COLO829 (cell line): Measurements from ENCODE around the gene ZNF778.

Source experiments
- DNase-seq: peaks from one replicate; pipeline ENCODE4 v3.0.0; 2012; ENCODE audit warnings: low spot score

ZNF778 gene

DNA sequence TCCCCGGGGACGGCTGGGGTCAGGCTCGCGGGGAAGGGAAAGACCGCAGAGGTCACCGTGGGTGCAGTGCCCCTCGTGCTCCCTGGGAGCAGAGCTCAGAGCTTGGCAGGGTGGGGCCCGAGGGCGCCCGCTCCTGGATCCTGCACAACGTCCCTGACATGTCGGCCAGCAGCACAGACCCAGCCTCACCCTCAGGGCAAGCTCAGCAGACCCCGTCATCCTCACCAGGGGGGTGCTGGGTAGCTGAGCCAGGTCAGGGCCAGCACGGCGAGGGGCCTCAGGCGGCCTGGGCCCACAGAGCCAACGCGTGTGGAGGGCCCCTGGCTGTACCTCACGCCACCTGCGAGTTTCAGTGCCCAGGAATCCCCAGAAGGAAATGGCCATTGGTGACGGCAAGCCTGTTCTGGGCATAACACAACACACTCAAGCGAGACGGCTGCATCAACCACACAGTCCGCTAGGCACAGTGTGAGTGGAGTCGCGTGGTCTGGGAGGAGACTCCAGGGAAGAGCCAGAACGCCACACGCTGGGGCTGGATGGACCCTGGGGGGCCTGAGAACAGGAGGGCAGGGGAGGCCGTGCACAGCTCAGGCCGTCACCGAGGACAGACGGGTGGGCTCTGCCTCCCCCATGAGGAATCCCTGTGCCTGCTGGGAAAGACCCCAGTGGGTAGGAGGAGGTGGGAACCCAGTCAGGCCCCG is 60.3 kb downstream of the ZNF778 start:
- DNase-seq: no peak

GRCh38 chr16:89278441-89279240 is 61.1 kb downstream of the ZNF778 start:
- DNase-seq: no peak

- no peak for DNase-seq
Observed at GRCh38 chr16:89279666-89280481, 62.4 kb downstream of the ZNF778 start.

- DNase-seq: no peak
Observed at GRCh38 chr16:89280546-89281188, 63.2 kb downstream of the ZNF778 start.

GRCh38 chr16:89281189-89281577 is 63.7 kb downstream of the ZNF778 start:
- no peak for DNase-seq

DNA sequence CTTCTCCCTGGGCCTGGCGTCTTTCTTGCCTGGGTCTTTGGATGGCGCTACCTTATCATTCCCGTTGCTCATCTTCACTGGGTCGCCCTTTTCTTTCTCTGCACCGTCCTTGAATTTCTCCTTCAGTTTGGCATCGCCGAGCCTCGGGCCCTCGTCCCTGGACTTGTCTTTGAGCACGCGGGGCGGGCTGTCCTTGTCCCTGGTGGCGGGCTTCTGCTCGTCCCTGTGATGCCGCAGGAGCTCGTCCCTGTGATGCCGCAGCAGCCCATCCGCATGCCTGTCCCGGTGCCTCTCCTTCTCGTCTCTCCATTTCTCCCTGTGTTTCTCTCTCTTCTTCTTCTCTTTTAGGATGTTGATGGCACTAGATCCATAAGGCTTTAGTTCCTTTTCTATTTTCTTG is 64.3 kb downstream of the ZNF778 start:
- no peak for DNase-seq

DNA sequence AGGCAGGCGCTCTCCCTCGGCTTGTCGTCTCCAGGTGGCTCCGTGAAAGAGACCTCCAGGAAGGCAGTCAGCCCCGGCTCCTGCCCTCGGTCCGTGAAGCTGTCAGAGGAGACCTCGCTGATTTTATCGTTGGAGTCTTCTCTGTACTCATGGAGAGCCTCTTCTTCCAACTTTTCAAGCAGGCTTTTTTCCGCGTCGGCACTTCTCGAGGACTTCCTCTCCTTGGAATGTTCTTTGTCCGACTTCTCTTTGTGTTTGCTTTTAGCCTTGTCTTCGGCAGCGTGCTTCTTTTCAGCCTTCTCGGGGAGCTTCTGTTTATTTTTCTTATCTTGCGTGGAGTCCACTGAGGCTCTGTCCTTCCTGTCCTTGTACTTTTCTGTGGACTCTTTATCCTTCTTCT is 65.0 kb downstream of the ZNF778 start:
- no peak for DNase-seq

- DNase-seq: no peak
Observed at GRCh38 chr16:89283449-89283848, 65.9 kb downstream of the ZNF778 start.

GRCh38 chr16:89285381-89285780 is 67.9 kb downstream of the ZNF778 start:
- no peak for DNase-seq

DNA sequence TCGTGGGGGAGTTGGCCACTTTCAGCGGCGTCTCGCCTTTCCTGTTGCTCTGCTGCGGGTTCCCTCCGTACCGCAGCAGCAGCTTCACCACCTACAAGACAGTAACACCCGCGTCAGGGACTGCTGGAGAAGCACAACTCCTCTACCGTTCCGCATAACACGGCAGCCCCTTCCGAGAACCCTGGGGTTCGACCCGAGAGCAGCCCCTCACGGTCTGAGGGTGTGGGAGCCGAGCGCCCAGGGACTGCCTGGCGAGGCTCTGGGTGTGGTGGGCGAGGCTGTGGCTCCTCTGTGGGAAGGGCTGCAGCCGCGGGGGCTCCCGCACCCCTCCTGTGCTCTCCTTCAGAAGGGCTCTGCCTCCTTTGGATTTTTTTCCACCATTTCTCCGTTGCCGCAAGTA is 68.6 kb downstream of the ZNF778 start:
- no peak for DNase-seq
